ENCODE data around the gene PRKN.

The PRKN gene

DNA sequence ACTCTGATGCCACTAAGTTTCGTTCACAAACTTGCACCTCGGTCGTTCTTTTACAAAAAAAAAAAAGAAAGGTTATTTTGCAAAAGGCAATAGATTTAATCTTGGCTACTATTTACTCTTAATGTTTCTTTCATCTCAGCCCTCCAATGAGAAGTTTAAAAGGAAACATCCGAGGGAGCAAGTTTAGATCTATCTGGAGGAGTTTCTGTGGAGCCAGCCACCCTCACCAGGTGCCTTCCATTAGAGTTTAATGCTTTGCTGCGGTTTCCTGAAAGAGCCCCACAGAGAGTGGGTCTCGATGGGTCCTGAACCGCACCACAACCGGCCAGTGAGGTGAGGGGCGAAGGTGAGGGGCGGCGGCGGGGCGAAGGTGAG, 632 bp downstream of the PRKN start:
- no peak for TF ChIP-seq GATA1 (IDR thresholded peaks at IDR 0.05; ENCODE audit: low read depth, low read length)
- no peak for TF ChIP-seq POLR2A (IDR thresholded peaks at IDR 0.05; ENCODE audit: low read length)
- DNase-seq: no peak

DNA sequence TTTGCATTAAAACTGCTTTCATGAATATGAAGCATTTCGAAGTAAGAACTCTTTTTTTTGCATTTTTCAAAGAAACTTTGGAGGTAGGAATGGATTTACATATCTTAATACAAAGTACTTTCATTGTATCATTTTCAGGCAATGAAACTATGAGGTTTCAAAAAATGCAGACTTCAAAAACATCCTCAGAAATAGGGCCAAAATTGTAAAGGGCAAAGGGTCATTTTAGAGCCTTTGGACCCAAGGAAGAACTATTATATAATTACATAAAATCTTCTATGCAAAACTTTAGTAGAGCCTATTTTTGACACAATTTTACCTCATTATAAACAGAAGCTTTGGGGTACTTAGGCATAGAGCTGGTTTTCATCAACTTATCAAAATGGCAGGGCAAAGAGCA, 4.9 kb downstream of the PRKN start:
- TF ChIP-seq POLR2A (IDR thresholded peaks at IDR 0.05; ENCODE audit: low read length) (no peak), GATA1 (IDR thresholded peaks at IDR 0.05; ENCODE audit: low read depth, low read length) (no peak)
- DNase-seq: no peak

- no peak for TF ChIP-seq GATA1 (IDR thresholded peaks at IDR 0.05; ENCODE audit: low read depth, low read length)
- no peak for TF ChIP-seq POLR2A (IDR thresholded peaks at IDR 0.05; ENCODE audit: low read length)
- DNase-seq: no peak
These were observed 5.3 kb downstream of the PRKN start for GRCh38 chr6:162722226-162722625.

- TF ChIP-seq GATA1 (IDR thresholded peaks at IDR 0.05; ENCODE audit: low read depth, low read length) (no peak), POLR2A (IDR thresholded peaks at IDR 0.05; ENCODE audit: low read length) (no peak)
- no peak for DNase-seq
These were observed 6.2 kb downstream of the PRKN start for GRCh38 chr6:162721404-162721687.

DNA sequence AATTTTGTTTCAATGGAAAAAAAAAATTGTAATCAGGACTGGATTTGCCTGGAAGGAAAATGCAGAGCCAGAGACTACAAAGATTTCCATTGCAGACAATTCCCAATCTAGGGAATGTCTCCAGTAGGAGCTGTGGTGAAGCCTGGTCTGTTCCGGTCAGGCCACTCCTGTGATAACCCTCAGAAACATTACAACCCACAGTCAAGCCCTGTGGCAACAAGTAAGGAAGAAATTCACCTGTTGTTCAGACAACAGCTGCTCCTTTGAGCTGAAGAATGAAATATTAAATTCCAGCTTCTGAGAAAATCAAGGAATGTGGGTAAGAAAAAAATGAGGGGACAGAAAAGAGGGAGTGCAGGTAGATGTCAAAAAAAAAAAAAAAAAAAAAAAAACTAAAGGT, 8.0 kb downstream of the PRKN start:
- no peak for DNase-seq
- TF ChIP-seq GATA1 (IDR thresholded peaks at IDR 0.05; ENCODE audit: low read depth, low read length) (no peak), POLR2A (IDR thresholded peaks at IDR 0.05; ENCODE audit: low read length) (no peak)

GRCh38 chr6:162715601-162716000, 12.0 kb downstream of the PRKN start:
- no peak for TF ChIP-seq POLR2A (IDR thresholded peaks at IDR 0.05; ENCODE audit: low read length)
- TF ChIP-seq GATA1 (IDR thresholded peaks at IDR 0.05; ENCODE audit: low read depth, low read length): no peak
- no peak for DNase-seq

- TF ChIP-seq POLR2A (IDR thresholded peaks at IDR 0.05; ENCODE audit: low read length) (no peak), GATA1 (IDR thresholded peaks at IDR 0.05; ENCODE audit: low read depth, low read length) (no peak)
- no peak for DNase-seq
These were observed 13.4 kb downstream of the PRKN start for GRCh38 chr6:162713974-162714780.

DNA sequence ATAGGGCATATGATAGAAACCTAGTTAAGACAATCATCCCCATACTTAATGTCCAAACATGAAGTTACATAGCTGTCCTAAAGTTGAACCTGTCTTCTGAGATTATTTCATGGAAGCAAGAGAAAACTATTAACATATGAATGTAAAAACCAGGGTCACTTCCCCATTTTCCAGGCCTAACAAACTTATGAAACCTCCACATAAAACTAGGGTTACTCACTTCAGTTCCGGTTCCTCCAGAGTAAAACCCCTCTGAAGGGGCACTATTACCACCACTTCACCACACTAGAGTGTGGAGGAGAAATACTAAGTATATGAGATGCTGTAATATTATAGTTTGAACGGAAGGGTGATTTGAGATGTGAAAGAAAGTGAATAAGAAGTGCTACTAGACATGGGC, 14.9 kb downstream of the PRKN start:
- TF ChIP-seq POLR2A (IDR thresholded peaks at IDR 0.05; ENCODE audit: low read length) (no peak), GATA1 (IDR thresholded peaks at IDR 0.05; ENCODE audit: low read depth, low read length) (no peak)
- DNase-seq: no peak

DNA sequence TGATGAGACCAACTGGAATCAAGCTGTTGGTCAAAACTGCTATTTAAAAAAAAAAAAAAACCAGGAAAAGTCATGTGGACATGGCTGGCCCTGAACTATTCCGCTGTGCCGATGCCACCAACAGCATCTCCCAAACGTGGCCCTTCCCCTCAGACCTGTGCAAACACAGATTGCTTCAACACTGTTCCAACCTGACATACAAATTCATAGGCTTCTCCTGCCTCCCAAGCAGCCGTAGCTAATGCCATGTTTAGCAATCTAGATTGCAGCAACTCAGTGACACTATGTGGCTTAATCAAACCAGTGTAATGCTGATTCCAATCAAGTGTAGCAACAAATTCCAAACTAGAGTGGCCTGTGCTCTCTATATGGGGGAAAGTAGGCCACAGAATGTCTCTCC, 16.2 kb downstream of the PRKN start:
- DNase-seq: no peak
- TF ChIP-seq GATA1 (IDR thresholded peaks at IDR 0.05; ENCODE audit: low read depth, low read length): no peak
- TF ChIP-seq POLR2A (IDR thresholded peaks at IDR 0.05; ENCODE audit: low read length): no peak

DNA sequence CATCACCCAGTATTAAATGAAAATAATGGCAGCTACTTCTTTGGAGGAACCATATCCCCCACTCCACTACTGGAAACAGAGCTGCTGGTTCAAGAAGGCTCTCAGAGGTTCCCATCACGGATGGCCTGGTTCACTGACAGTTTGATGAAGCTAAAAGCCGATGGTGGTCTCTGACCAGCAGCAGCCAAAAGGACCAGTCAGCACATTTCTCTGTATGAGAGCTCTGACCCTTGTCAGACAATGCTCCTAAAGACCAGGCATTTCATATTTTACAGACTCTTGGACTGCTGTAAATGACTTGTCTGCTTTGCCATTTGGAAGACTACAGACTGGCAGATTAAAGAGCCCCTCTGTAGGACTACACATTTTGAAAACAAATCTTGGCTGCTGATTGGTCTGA, 16.6 kb downstream of the PRKN start:
- TF ChIP-seq POLR2A (IDR thresholded peaks at IDR 0.05; ENCODE audit: low read length) (no peak), GATA1 (IDR thresholded peaks at IDR 0.05; ENCODE audit: low read depth, low read length) (no peak)
- DNase-seq: no peak

GRCh38 chr6:162710419-162710818, 17.1 kb downstream of the PRKN start:
- TF ChIP-seq POLR2A (IDR thresholded peaks at IDR 0.05; ENCODE audit: low read length) (no peak), GATA1 (IDR thresholded peaks at IDR 0.05; ENCODE audit: low read depth, low read length) (no peak)
- no peak for DNase-seq

- TF ChIP-seq GATA1 (IDR thresholded peaks at IDR 0.05; ENCODE audit: low read depth, low read length) (no peak), POLR2A (IDR thresholded peaks at IDR 0.05; ENCODE audit: low read length) (no peak)
- no peak for DNase-seq
These were observed 18.1 kb downstream of the PRKN start for GRCh38 chr6:162709431-162709830.

DNA sequence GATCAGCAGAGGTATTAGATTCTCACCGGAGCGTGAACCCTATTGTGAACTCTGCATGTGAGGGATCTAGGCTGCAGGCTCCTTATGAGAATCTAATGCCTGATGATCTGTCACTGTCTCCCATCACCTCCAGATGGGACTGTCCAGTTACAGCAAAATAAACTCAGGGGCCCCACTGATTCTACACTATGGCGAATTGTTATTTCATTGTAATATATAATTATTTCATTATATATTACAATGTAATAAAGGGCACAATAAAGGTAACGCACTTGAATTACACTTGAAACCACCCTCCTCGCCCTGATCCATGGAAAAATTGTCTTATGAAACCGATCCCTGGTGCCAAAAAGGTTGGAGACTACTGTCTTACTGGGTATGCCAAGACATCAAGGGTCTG, 18.6 kb downstream of the PRKN start:
- DNase-seq: no peak
- no peak for TF ChIP-seq GATA1 (IDR thresholded peaks at IDR 0.05; ENCODE audit: low read depth, low read length)
- TF ChIP-seq POLR2A (IDR thresholded peaks at IDR 0.05; ENCODE audit: low read length): no peak

- no peak for TF ChIP-seq POLR2A (IDR thresholded peaks at IDR 0.05; ENCODE audit: low read length)
- TF ChIP-seq GATA1 (IDR thresholded peaks at IDR 0.05; ENCODE audit: low read depth, low read length): no peak
- no peak for DNase-seq
These were observed 21.3 kb downstream of the PRKN start for GRCh38 chr6:162706232-162706631.

DNA sequence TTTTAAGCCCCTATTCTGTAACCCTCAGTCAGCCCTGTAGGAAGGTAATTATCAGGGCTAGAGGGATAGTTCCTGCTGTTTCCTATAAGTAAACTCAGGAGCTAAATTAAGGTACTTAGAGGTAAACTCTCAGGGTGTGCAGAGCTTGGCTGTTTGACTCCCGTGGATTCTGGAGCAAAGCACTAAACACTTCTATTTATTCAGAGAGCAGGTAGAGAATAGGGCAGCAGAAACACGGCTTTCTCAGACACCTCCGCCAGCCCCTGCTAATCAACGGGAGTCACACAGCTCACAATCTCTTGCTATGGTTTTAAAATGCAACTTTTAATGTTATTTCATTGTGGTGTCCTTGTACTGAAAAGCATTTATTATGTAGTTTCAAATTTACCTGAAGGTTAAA, 21.8 kb downstream of the PRKN start:
- no peak for TF ChIP-seq GATA1 (IDR thresholded peaks at IDR 0.05; ENCODE audit: low read depth, low read length)
- TF ChIP-seq POLR2A (IDR thresholded peaks at IDR 0.05; ENCODE audit: low read length): no peak
- no peak for DNase-seq

DNA sequence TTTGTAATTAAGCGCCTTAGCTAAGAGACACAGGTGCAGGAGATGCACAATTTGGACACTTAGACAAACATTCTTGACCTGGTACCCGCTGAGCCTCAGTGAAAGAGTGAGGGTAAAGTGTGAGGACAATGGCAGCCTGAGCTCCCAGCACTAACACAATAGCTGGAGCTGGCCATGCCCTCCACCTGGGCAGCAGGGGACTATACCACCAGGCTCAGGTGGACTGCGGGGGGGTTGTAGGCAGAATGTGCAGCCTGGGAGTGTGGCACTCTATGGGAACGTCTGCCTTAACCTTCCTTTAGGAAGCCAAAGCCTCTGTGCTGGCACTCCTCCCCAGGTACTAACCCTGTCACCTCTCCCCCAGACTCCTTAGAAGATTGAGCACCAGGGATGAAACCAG, 23.6 kb downstream of the PRKN start:
- no peak for DNase-seq
- TF ChIP-seq POLR2A (IDR thresholded peaks at IDR 0.05; ENCODE audit: low read length): no peak
- TF ChIP-seq GATA1 (IDR thresholded peaks at IDR 0.05; ENCODE audit: low read depth, low read length): no peak
